ENCODE data around the gene IGF1R. TPM values are rescaled to one million over a fixed set of nuclear protein-coding genes. Genes with fewer than 3 reads are reported as not detected.

IGF1R gene

GRCh38 chr15:99006904-99007495 is 358.7 kb downstream of the IGF1R start:
- no peak for TF ChIP-seq REST (IDR thresholded peaks at IDR 0.05; ENCODE audit: insufficient replicate concordance, low read depth)
- Histone ChIP-seq H3K27ac (replicated peaks) (no peak overlapping the region), H3K4me3 (replicated peaks; ENCODE audit: insufficient read depth, low read length) (no peak overlapping the region), H3K27me3 (ENCODE audit: insufficient read depth, poor library complexity, severe bottlenecking) (no peaks in the 10 kb centered on the region)
- no peak for DNase-seq (ENCODE audit: low read depth in 1 of 2, low spot score in 1 of 2)

GRCh38 chr15:99009741-99010330 is 361.5 kb downstream of the IGF1R start:
- Histone ChIP-seq H3K4me3 (replicated peaks; ENCODE audit: insufficient read depth, low read length) (no peak overlapping the region), H3K27me3 (ENCODE audit: insufficient read depth, poor library complexity, severe bottlenecking) (no peaks in the 10 kb centered on the region), H3K27ac (replicated peaks) (no peak overlapping the region)
- TF ChIP-seq REST (IDR thresholded peaks at IDR 0.05; ENCODE audit: insufficient replicate concordance, low read depth) (no peak), CTCF (IDR thresholded peaks at IDR 0.05; ENCODE audit: insufficient read depth, low read length) (no peak), POLR2AphosphoS5 (IDR thresholded peaks at IDR 0.05; ENCODE audit: low read depth) (no peak), SPI1 (IDR thresholded peaks at IDR 0.05; ENCODE audit: borderline replicate concordance, low read depth) (no peak), GABPA (IDR thresholded peaks at IDR 0.05; ENCODE audit: low read depth) (no peak)
- no peak for DNase-seq (ENCODE audit: low read depth in 1 of 2, low spot score in 1 of 2)

GRCh38 chr15:99010768-99011167 is 362.4 kb downstream of the IGF1R start:
- no peak for TF ChIP-seq GABPA (IDR thresholded peaks at IDR 0.05; ENCODE audit: low read depth)
- no peak for TF ChIP-seq POLR2AphosphoS5 (IDR thresholded peaks at IDR 0.05; ENCODE audit: low read depth)
- TF ChIP-seq CTCF (IDR thresholded peaks at IDR 0.05; ENCODE audit: insufficient read depth, low read length), result no peak
- TF ChIP-seq SPI1 (IDR thresholded peaks at IDR 0.05; ENCODE audit: borderline replicate concordance, low read depth), result no peak
- no peak for TF ChIP-seq REST (IDR thresholded peaks at IDR 0.05; ENCODE audit: insufficient replicate concordance, low read depth)
- no peak overlapping the region for H3K4me3 ChIP-seq (replicated peaks; ENCODE audit: insufficient read depth, low read length)
- no peak overlapping the region for H3K27ac ChIP-seq (replicated peaks)
- no peak for DNase-seq (ENCODE audit: low read depth in 1 of 2, low spot score in 1 of 2)
- no peaks in the 10 kb centered on the region for H3K27me3 ChIP-seq (ENCODE audit: insufficient read depth, poor library complexity, severe bottlenecking)

Small RNA genes within 50 kb of the gene (microRNA-seq; reads per million reads assigned to microRNA genes)
- gene MIR4714, result not detected
